ENCODE data around the gene CCDC18. TPM values are rescaled to one million over a fixed set of nuclear protein-coding genes. Genes with fewer than 3 reads are reported as not detected.

The CCDC18 gene
- total RNA-seq, 1 experiment from 2014 or later = 6.0 TPM

DNA sequence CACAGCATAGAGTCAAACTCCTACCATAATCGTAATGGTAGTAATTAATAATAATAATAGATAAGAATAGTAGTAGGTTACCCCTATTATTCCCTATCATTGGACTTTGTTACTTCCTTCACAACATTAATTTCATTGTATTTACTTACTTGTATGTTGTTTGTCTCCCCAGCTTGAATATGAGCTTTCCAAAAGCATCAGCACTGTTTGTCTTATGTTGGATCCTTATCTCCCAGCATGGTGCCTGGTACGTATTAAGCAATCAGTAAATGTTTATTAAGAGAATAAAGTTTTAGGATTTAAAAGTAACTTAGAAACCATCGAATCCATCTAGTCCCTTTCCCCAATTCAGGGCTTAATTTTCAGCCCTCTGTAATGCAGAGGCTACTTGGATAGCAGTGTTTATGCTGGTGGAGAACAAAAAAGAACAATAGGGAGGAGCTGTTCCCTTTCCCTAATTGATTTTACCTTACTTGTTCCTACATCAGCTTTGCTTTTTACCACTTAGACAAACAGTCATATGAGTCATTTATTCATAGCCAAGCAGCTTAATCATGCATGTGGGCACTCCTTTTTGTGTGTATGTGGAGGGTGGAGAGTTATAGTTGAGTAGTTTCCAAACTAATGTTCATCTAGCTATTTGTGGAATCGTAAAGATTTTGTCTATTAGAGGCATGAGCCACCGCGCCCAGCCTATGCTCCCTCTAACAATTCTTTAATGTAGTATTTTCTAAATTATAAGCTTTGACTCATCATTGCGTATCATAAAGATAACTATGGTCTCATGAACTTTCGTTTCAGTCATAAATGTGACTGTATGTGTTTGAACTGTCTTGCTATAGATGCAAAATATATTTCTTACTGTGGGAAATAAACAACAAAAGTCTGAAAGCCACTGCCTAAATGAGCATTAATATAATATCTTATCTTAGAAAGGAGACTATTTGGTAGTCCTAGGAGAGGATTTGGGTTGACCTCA lies 144.3 kb downstream of the CCDC18 start:
- in situ Hi-C loops (cut with HindIII; ENCODE audit: low pct_unique_long_range_greater_than_20kb, low sequenced_read_pairs) = no loop called here
- no peak for DNase-seq (ENCODE audit: low read depth, low spot score)

Small RNAs within 50 kb of the gene (small RNA-seq; reads per million reads assigned to genes)
- 0 reads per million in 2 experiments for gene AC126124.1
- 0 reads per million in 2 experiments for gene AL139421.1

Other genes starting within 250 kb of the CCDC18 start
- 11.1 and 12.4 TPM in 2 replicates for gene DIPK1A, start 219.3 kb upstream of the CCDC18 start, total RNA-seq (2014; rRNA removed; shearing (Covaris generic))
- gene MTF2, start 101.4 kb upstream of the CCDC18 start, total RNA-seq (2014; rRNA removed; shearing (Covaris generic)) = 15.3 and 19.2 TPM in 2 replicates
- 52.2 and 62.6 TPM in 2 replicates for gene TMED5, start 311 bp upstream of the CCDC18 start, total RNA-seq (2014; rRNA removed; shearing (Covaris generic))
- 37.4 and 39.2 TPM in 2 replicates for gene DR1, start 165.2 kb downstream of the CCDC18 start, total RNA-seq (2014; rRNA removed; shearing (Covaris generic))